ACHN (cell line): ENCODE data around the gene CEP41.
A peak's percentile ranks its signal among the peaks of the same experiment; 100 is the strongest.

Experiments used
- DNase-seq: peaks from one replicate; pipeline ENCODE4 v3.0.0-alpha.2; 2015
- in situ Hi-C: cut with HindIII; loops from 2 replicates; pipeline ENCODE4 v1.10.0; 2017; ENCODE audit warnings: low sequenced_read_pairs, low pct_ligation_motif_present, low pct_unique_long_range_greater_than_20kb

CEP41 gene, protein sequence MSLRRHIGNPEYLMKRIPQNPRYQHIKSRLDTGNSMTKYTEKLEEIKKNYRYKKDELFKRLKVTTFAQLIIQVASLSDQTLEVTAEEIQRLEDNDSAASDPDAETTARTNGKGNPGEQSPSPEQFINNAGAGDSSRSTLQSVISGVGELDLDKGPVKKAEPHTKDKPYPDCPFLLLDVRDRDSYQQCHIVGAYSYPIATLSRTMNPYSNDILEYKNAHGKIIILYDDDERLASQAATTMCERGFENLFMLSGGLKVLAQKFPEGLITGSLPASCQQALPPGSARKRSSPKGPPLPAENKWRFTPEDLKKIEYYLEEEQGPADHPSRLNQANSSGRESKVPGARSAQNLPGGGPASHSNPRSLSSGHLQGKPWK

DNA sequence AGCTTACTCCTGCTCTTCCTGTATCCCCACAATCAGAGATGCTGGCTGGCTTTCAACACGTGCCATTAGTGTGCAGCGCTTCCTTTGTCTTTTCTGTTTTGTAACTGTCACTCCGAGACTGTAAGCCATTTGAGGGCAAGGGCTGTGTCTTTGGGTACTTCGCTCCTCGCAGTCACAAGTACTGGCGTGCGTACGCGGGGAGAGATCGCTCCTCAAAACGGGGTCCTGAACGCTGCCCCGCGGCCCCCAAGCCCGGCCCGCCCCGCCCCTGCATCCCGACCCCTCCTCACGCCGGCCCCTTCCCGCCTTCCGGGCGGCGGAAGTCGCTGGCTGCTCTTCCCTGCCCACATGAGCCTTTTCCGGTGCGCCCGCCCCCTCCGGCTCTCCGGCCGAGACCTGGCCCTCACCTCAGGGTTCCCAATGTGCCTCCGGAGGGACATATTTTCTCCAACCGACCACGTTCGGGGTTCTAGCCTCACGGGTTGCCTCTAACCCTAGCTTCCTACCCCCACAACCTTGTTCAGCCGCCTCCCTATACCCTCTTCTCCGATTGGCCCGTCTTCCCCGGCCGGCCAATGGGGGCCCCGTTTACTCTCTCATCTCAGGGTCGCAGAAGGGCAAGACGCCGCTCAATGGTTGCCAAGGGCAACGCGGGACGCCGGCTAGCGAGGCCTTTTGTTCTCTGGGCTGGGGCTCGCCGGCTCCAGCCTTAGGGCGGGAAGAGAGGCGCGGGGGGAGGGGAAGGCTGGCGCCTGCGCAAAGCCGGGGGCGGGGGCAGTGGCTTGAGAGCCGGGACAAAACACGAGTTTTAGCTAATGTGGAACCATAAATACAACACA, at the start of gene CEP41:
Gene CEP41, minus strand, starts transcription at position 490 of the 839 bp plus-strand sequence. Its CDS starts 50 bp downstream, at position 440.
- peak; percentile 99 for DNase-seq
- in situ Hi-C loops: no loop called here

DNA sequence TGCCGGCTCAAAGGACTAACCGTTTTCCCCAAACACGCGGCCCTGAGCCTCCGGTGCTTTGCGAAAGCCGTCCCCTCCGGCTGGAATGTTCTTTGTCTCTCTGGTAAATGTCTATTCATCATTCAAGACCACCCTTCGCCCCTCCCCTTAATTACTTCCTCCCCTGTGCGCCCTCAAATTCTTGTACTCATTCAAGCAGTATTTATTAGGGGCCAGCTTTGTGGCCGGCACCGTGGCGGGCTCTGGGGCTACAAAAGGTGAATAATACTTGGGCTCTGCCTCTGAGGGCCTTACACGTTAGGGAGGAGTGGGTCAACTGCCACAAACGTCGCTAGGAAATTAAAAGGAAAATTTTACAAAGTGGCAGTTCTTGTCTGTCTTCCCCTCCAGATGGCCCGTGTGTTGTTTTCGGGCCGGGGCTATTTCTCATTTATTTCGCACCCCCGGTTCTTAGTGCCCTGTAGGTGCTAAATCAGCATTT, 49.5 kb upstream of the CEP41 start:
- in situ Hi-C loops: no loop called here
- no peak for DNase-seq

DNA sequence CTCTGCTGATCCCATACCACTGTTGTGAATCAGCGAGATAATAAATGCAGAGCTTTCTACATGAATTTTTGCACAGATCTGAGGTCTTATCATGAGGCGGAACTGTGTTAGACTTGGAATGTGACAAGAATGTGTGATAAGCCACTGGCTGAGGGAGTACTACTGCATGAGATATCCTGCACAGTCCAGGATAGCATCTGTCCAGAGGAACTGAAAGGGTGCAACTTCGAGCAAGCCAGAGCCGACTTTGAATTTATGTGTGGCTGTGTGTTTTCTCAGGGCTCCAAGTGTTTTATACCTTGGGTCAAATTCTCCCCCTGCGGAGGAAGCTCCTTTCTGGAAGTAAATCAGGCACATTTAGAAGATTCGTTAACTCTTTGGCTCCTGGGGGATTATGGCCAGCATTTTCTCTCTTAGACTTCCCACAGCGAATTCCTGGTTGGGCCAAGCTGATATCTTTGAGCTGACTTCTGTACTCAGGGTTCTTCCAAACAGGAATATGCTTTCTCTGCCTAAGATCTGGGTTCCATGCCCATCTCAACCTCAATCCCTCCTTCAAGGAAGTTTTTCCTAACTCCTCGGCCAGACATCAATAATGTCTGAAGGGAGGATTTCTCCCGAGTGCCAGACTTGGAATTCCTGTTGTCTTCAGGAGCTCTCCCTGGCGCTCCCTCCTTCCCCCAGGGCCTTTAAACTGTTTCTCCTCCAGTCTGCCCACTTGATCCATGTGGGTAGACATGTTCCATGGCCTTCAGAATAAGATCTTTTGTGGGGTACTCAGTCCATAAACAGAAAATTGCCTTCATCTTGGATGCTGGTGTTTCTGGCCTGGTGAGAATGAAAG, 48.5 kb upstream of the CEP41 start:
- in situ Hi-C loops: no loop called here
- no peak for DNase-seq

DNA sequence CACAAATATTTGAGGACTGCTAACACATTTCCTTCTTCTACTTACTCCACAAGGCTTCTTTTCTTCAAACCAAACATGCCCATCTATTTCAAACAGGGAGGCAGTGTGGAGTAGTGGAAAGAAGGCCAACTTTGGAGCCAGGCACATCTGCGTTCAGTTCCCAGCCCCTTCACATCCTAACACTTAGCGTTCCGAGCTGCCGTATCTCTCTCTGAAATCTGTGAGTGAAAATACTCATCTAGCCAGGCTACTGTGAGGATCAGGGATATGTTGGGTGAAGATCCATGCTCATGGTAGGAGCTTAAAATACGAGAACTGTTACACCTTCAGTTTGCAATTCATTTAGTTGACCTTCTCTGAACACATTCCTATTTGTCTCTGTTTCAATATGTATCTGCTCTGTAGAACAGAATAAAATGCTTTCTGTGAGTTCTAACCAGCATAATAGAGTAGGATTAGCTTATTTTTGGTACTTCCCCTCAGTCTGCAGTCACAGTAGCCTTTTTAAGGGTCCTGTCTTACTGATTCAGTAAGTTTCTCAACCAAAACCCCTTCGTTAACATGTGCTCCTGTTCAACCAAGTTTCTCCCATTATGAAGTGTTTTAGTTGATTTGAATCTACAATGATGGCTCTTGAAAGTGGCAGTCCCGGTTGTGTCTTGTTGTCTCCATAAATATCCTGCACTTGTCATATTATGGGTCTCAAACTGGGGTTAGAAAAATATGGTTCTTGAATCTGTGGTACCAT, 47.8 kb upstream of the CEP41 start:
- in situ Hi-C loops: no loop called here
- DNase-seq: no peak

DNA sequence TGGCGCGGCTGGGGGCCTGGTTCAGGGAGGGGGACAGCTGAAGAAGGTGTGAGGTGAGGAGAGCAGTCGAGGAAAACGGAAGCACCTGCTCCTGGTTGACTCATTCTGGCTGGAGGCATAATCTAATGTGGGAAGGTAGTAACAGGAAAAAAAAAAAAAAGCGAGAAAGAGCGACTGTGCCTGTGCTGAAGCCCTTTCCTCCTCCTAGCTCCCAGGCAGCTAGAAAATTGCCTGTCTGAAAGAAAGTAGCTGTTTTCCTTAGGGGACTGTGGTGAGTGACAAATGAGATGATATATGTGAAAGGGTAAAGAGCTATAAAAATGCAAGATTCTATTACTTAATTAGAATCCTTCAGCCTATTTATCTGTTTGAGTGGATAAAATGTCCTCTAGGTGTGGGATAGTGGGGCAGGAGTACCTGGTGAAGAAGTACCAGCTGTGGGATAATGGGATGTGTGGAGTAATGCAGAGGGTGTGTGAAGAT, 46.2 kb upstream of the CEP41 start:
- in situ Hi-C loops: no loop called here
- DNase-seq: no peak

DNA sequence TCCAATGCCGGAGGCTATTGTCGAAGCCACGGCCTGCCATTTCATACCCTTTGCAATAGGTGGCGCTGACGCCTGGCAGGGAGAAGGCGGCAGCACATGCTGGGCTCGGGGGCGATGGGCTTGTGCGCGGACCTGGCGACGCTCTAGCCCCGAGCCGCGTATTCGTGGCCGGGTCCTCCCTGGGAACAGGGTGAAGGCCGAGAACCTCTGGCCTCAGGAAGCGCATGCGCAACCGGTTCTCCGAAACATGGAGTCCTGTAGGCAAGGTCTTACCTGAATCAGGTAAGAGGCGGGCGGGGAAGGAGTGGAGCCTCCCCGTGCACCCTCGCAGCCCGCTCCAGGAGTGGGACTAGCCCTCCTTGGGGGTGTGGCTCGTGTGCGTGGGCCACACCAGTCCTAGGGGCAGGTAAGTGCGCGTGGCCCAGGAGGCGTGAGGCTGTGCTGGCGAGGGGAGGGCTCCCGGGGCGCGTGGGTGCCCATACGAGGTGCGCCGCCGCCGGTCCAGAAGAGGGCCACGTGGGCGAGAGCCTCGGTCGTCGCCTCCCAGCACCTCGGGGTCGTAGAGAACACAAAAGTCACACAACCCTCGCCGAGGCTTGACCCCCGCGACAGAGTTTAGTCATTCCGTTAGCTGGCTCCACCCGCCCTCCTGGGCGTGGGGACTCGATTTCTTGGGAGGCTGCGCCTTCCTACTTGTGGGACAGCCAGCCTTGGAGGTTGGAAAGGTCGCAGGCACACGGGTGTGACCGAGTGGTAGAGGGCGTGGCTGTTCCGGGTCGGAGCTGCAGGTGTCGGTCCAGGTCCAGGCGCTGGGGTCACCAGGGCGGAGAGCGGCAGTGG, 45.5 kb upstream of the CEP41 start:
- in situ Hi-C loops: no loop called here
- DNase-seq: peak; percentile 75

DNA sequence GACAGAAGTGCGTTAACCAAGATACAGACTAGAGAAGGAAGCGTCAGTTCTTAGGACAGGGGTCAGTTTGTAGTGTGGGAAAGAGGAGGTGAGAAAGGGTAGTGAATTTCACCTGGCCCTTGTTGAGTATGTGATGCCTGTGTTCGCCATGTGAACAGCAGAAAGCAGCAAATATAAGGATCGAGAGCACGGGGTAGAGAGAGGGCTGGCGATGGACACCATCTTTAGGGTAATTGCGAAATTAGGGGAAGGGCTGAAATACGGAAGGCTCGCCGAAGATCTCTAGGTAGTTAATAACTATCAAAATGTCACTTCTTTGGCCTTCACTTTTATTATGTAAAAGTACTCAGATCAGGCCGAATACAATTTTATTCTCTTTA, 44.9 kb upstream of the CEP41 start:
- in situ Hi-C loops: no loop called here
- no peak for DNase-seq

DNA sequence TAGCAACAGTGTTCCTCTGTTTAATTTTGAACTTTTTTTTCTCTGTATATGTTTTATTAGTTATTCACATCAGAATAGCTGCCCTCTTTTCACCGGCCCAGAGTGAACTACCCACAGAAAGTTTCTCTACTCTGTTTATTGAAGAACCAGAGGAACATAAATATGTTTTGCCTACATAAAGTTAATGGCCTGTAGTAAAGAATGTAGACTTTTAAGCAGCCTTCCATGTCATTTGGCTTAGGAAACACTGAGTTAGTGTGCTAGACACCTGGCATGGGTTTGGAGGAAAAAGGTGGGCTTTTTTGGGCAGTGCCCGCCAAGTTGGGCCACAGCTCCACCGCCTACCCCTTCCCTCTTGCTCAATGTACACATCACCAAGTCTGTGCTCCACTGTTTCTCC, 42.2 kb upstream of the CEP41 start:
- DNase-seq: no peak
- in situ Hi-C loops: no loop called here

DNA sequence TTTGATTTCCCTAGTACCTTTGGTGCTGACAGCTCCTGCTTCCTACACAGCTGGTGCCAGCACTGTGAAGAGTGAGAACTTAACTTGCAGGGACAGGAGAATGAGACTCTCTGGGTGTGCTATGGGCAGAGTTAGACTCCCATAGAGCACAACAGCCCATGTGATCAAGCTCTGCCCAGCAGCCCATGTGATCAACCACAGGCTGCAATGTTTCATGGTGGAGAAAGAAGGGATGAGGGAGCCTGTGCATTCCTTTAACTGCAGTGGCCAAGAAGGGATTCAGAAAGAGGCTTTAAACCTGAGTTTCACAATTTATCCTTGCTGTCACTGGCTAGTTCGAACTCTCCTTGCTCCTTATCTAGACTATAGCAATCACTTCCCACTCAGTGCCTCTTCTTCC, 41.1 kb upstream of the CEP41 start:
- no peak for DNase-seq
- in situ Hi-C loops: no loop called here

DNA sequence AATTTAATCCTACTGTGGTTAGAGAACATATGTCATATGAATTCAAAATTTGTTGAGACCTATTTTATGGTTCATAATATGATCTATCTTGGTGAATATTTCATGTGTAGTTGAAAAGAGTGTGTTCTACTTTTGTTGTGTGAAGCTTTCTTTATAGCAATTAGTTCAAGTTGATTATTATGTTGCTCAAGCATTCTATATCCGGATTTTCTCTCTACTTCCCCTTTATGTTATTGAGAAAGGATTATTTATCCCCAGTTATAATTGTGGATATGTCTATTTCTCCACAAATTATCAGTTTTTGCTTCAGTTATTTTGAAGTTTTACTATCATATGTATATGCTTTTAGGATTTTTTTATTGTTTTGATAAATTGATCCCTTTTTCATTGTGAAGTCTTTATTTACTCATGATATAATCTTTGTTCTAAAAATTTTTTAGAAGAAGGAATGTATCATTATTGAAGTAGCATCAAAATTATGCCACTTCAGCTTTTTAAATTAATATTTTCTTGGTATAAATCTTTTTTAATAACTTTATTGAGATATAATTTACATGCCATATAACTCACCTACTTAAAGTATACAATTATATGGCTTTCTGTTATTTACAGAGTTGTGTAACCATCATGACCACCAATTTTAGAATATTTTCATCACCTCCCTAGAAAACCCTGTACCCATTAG, 39.0 kb upstream of the CEP41 start:
- in situ Hi-C loops: no loop called here
- DNase-seq: no peak

DNA sequence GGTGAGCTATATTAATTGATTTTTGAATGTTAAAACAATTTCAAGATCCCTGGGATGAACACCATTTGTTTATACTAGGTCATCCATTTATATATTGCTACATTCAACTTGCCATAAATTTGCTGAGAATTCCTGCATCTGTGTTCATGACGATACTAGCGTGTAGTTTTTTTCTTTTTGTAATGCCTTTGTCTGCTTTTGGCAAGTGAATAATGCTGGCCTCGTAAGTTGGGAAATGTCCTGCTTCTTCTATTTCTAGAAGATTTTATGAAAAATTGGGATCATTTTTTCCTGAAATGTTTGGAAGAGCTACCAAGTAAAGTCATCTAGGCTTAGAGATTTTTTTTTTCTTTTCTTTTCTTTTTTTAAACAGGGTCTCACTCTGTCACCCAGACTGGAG, 38.2 kb upstream of the CEP41 start:
- in situ Hi-C loops: no loop called here
- DNase-seq: no peak

DNA sequence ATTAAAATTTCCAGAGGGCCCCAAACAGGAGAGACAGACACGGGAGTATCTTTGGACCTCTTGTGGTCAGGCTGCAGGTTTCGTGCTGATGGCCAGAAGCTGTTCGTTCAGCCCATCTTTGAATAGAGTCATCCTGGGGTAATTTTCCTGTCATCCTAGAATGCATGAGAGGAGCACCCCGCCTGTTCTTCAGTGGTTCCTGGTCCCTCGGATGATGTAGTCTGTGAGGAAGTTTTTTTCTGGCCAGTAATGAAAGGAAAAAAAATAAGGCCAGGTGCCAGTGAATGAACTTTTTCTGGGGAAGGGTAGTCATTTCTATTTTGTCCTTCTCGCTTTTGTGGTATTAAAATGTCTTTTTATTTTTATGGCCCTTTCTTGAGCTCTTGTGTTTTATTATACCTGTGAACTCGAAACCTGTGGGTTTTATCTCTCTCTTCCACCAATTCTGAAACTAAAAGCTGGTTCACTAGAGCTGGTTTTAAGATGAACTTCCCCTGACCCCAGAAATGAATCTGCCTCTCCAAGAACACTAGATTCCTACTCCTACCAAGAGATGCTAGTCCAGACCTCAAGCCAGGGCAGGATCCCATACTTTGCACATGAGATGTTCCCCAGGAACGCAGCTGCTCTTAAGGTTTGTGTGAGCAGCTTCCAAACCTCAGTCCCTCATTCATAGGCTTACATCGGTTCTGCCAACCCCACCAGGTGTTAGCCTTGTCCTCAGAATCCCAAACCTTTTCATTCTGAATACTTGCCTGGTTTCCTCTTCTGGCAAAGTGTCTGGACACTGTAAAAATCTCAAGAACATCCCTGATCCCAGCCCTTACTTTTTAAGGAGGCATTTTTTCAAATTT, 35.7 kb upstream of the CEP41 start:
- DNase-seq: no peak

DNA sequence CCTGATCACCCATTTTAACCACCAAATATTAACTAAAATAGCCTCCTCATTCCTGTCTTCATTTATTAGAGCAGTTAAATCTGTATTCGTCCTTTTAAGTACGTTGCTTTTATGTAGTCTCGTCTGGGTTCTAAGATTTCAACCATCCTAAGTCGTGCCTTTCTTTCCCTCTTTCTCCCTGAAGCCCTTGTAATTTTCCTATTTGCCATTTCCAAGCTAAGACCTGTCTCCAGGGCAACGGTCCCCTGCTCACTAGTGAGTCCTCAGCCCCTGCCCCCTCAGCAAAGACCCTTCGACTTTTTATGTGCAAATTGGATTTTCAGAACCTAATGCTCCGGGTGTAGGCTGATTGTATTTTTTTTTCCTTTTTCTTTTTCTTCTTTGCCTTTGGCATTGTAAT, 35.0 kb upstream of the CEP41 start:
- in situ Hi-C loops: no loop called here
- DNase-seq: no peak

More for the DNA sequence above, 35.7 kb upstream of the CEP41 start:
- in situ Hi-C loops: no loop called here

DNA sequence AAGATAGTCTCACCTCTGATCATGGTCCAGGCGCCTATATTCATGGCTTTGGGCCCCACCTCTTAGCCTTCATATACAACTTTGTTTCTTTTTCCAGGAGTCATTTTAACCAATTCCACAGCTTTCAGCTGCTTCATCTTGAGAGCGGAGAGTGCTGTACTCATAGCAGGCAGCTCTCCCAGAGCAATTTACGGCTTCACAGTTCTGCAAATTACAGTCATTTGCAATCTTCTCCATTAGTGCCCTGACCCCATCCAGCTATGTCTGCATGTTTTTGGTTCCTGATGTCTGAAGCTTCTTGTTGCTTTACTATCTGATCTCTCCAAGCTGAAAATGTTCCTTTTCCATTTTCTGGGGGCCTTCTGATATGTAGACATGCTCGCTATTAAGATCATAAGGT, 33.1 kb upstream of the CEP41 start:
- in situ Hi-C loops: no loop called here
- DNase-seq: no peak

DNA sequence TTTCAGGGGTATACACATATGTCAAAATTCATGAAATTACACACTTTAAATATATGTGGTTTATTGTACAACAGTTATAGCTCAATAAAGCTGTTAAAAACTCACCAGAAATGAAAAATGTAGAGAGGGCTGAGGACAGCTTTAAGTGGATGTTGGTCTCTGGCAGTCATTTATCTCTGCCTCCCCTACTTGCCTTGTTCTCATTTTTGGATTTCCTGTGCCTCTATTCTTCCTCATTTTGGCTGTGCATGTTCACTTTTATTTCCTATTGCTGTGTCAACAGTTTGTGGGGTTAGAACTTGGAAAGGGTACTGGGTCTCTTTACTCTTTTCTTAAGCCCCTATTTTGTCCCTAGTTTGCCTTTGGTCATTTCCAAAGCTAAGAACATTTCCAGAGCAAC, 32.5 kb upstream of the CEP41 start:
- in situ Hi-C loops: no loop called here
- DNase-seq: no peak

DNA sequence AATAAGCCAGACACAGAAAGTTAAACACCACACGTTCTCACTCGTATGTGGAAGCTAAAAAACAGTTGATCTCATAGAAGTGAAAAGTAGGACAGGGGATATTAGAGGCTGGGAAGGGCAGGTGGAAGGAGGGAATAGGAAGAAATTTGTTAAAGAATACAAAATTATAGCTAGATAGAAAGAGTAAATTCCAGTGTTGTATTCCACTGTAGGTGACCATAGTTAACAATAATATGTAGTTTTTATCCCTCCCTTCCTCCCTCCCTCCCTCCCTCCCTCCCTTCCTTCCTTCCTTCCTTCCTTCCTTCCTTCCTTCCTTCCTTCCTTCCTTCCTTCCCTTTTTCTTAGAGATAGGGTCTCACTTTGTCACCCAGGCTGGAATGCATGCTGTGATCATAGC, 31.2 kb upstream of the CEP41 start:
- in situ Hi-C loops: no loop called here
- no peak for DNase-seq
